HG02571 (cell line): ENCODE results near the gene C14orf180.

Experiments
- ATAC-seq: cut with Tn5 transposase; IDR thresholded peaks from one replicate; pipeline ENCODE4 v1.9.1; 2021; ENCODE audit warnings: mild to moderate bottlenecking, moderate library complexity; ENCODE audit not compliant: unreplicated experiment

C14orf180 gene

GRCh38 chr14:104549536-104550339 is 29.8 kb upstream of the C14orf180 start:
- no peak for ATAC-seq

- no peak for ATAC-seq
Measured at GRCh38 chr14:104550340-104550860, 29.2 kb upstream of the C14orf180 start.

- ATAC-seq, result no peak
Measured at GRCh38 chr14:104550861-104551728, 28.5 kb upstream of the C14orf180 start.

GRCh38 chr14:104551851-104552737 is 27.5 kb upstream of the C14orf180 start:
- no peak for ATAC-seq

GRCh38 chr14:104552738-104553125 is 26.8 kb upstream of the C14orf180 start:
- no peak for ATAC-seq

- no peak for ATAC-seq
Measured at GRCh38 chr14:104553166-104554087, 26.1 kb upstream of the C14orf180 start.

- no peak for ATAC-seq
Measured at GRCh38 chr14:104554088-104554607, 25.4 kb upstream of the C14orf180 start.

GRCh38 chr14:104554608-104555429 is 24.7 kb upstream of the C14orf180 start:
- no peak for ATAC-seq

GRCh38 chr14:104555430-104556255 is 23.9 kb upstream of the C14orf180 start:
- no peak for ATAC-seq

- ATAC-seq, result no peak
Measured at GRCh38 chr14:104556256-104557021, 23.1 kb upstream of the C14orf180 start.

- no peak for ATAC-seq
Measured at GRCh38 chr14:104557086-104557485, 22.5 kb upstream of the C14orf180 start.

- no peak for ATAC-seq
Measured at GRCh38 chr14:104557766-104558165, 21.8 kb upstream of the C14orf180 start.

- no peak for ATAC-seq
Measured at GRCh38 chr14:104558231-104559027, 21.1 kb upstream of the C14orf180 start.

- ATAC-seq, result no peak
Measured at GRCh38 chr14:104559028-104559803, 20.3 kb upstream of the C14orf180 start.

GRCh38 chr14:104559804-104560585 is 19.6 kb upstream of the C14orf180 start:
- no peak for ATAC-seq
